AG04450 (cell line): Measurements from ENCODE around the gene ELOVL3. TPM values are rescaled to one million over a fixed set of nuclear protein-coding genes. Genes with fewer than 3 reads are reported as not detected.

Experiments
- CTCF ChIA-PET: fragments of 300-600, 350-600 bp; formaldehyde crosslinking; extraction: SDS; loops from one replicate; lab custom pipeline; 2022; ENCODE audit warnings: antibody characterized with exemption, inconsistent platforms; lab: Charles Lee
- POLR2A ChIA-PET: fragments of 350-600 bp; formaldehyde crosslinking; extraction: SDS; loops from one replicate; lab custom pipeline; 2021; ENCODE audit warnings: antibody characterized with exemption, inconsistent platforms; lab: Yijun Ruan, JAX
- DNase-seq: peaks from one replicate; pipeline ENCODE4 v3.0.0-alpha.2; 2011; ENCODE audit warnings: low read depth, low spot score
- H3K27ac ChIP-seq: one replicate; pipeline ENCODE4 v1.5.1; 2012; ENCODE audit warnings: low read depth, low read length, control low read depth
- H3K27me3 ChIP-seq: one replicate; pipeline ENCODE4 v1.6.0; 2012; ENCODE audit warnings: low read length; ENCODE audit not compliant: control insufficient read depth, insufficient read depth
- H3K4me3 ChIP-seq: 2 replicates; pipeline ENCODE4 v1.5.1; 2011; ENCODE audit warnings: mild to moderate bottlenecking, low read depth, low read length, control low read depth
- H3K9me3 ChIP-seq: 2 replicates; pipeline ENCODE4 v1.5.1; 2012; ENCODE audit warnings: low read length; ENCODE audit not compliant: control insufficient read depth, insufficient read depth
- polyA plus RNA-seq: library from polyadenylated mRNA; depleted of rRNA; stranded (reverse); fragments of >200 nt; gene quantifications from 2 replicates; pipeline ENCODE4 v1.2.3, GENCODE V29; 2011
- TF ChIP-seq, protein P1 (sequence below): IDR thresholded peaks from 2 replicates; pipeline ENCODE4 v1.5.1; 2011; ENCODE audit warnings: low read depth, low read length, control low read depth, inconsistent platforms

ELOVL3 gene
- polyA plus RNA-seq, 1 experiment = 0.16 TPM

GRCh38 chr10:102266670-102267069 lies 40.6 kb downstream of the ELOVL3 start:
- CTCF ChIA-PET = interaction anchor here (2.2 kb wide), 1 partner anchor 85 kb away, joined by 12 read pairs; no protein-coding TSS in a partner anchor
- Histone ChIP-seq H3K4me3 (no peak overlapping the region), H3K9me3 (no peaks in the 10 kb centered on the region), H3K27me3 (no peaks in the 10 kb centered on the region), H3K27ac (no peak overlapping the region)
- POLR2A ChIA-PET = no interaction called here
- TF ChIP-seq, protein P1, sequence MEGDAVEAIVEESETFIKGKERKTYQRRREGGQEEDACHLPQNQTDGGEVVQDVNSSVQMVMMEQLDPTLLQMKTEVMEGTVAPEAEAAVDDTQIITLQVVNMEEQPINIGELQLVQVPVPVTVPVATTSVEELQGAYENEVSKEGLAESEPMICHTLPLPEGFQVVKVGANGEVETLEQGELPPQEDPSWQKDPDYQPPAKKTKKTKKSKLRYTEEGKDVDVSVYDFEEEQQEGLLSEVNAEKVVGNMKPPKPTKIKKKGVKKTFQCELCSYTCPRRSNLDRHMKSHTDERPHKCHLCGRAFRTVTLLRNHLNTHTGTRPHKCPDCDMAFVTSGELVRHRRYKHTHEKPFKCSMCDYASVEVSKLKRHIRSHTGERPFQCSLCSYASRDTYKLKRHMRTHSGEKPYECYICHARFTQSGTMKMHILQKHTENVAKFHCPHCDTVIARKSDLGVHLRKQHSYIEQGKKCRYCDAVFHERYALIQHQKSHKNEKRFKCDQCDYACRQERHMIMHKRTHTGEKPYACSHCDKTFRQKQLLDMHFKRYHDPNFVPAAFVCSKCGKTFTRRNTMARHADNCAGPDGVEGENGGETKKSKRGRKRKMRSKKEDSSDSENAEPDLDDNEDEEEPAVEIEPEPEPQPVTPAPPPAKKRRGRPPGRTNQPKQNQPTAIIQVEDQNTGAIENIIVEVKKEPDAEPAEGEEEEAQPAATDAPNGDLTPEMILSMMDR = no peak
- no peak for DNase-seq

DNA sequence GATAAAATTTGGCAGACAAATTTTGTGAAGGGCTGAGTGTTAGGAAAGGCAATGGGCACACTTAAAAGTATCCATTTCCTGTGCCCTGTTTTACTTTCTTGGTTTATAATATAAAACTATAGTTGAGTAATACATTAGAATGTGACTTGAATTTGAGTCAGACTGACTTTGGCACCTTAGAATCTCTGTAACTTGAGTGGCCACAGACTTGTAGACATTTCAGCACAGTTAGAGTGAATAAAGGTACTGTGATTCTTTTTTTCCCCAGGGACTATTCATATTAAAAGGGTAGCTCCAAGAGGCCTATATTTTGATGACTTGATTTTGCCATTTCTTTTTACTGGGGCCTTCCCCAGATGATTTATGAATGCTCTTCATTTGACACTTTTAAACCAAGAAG lies 41.6 kb downstream of the ELOVL3 start:
- POLR2A ChIA-PET = interaction anchor here (2.3 kb wide), 1 partner anchor 22 kb away, joined by 5 read pairs; the partner anchor contains the start of gene GBF1
- Histone ChIP-seq H3K27me3 (no peaks in the 10 kb centered on the region), H3K27ac (no peak overlapping the region), H3K9me3 (no peaks in the 10 kb centered on the region), H3K4me3 (no peak overlapping the region)
- TF ChIP-seq, protein P1 = no peak
- peak; percentile 10 for DNase-seq
- CTCF ChIA-PET = interaction anchor here (0.7 to 2.2 kb wide), 7 partner anchors 16 to 84 kb away, joined by 3 to 12 read pairs (median 3); no protein-coding TSS in a partner anchor

GRCh38 chr10:102268375-102268888 lies 42.3 kb downstream of the ELOVL3 start:
- Histone ChIP-seq H3K9me3 (no peaks in the 10 kb centered on the region), H3K27me3 (no peaks in the 10 kb centered on the region), H3K4me3 (no peak overlapping the region), H3K27ac (peak overlapping the region; percentile 48)
- no peak for DNase-seq
- CTCF ChIA-PET = interaction anchor here (0.7 to 1.2 kb wide), 6 partner anchors 15 to 82 kb away, joined by 3 to 4 read pairs (median 3); no protein-coding TSS in a partner anchor
- POLR2A ChIA-PET = interaction anchor here (0.6 to 2.3 kb wide), 2 partner anchors 23 to 44 kb away, joined by 5 to 10 read pairs; partner anchors contain the start of gene GBF1
- TF ChIP-seq, protein P1 = no peak; the same call in 1 of the 2 replicates

- CTCF ChIA-PET = interaction anchor here (1.2 kb wide), 1 partner anchor 67 kb away, joined by 3 read pairs; no protein-coding TSS in a partner anchor
- TF ChIP-seq, protein P1 = no peak
- no peak overlapping the region for H3K27ac ChIP-seq
- POLR2A ChIA-PET = interaction anchor here (2.3 kb wide), 1 partner anchor 24 kb away, joined by 5 read pairs; the partner anchor contains the start of gene GBF1
- no peaks in the 10 kb centered on the region for H3K27me3 ChIP-seq
- no peak for DNase-seq
- H3K4me3 ChIP-seq = no peak overlapping the region
- H3K9me3 ChIP-seq = no peaks in the 10 kb centered on the region
Measured at GRCh38 chr10:102269017-102269416, 42.9 kb downstream of the ELOVL3 start.

DNA sequence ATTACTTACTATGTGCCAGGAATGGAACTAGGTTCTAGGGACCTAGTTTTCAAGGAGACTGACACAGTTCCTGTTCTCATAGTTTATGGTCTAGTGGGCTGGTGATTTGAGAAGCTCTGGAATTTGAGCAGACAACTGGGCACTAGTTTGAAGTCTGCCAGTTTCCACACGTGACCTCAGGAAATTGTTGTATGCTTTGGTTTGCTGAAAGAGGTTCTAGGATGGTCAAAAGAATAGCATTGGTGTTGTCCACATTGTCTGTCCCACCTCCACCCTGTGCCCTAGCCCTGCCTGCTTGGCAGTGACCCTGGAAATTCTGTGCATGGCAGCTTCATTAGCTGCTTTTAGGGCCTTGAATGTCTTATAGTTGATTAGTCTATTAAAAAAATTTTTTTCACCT lies 48.0 kb downstream of the ELOVL3 start:
- Histone ChIP-seq H3K4me3 (no peak overlapping the region), H3K9me3 (no peaks in the 10 kb centered on the region), H3K27ac (no peak overlapping the region), H3K27me3 (no peaks in the 10 kb centered on the region)
- POLR2A ChIA-PET = no interaction called here
- CTCF ChIA-PET = interaction anchor here (0.7 to 1.2 kb wide), 3 partner anchors 78 to 125 kb away, joined by 3 to 4 read pairs (median 3); no protein-coding TSS in a partner anchor
- TF ChIP-seq, protein P1 = no peak
- no peak for DNase-seq
